ENCODE results near the gene NCS1.

The NCS1 gene

DNA sequence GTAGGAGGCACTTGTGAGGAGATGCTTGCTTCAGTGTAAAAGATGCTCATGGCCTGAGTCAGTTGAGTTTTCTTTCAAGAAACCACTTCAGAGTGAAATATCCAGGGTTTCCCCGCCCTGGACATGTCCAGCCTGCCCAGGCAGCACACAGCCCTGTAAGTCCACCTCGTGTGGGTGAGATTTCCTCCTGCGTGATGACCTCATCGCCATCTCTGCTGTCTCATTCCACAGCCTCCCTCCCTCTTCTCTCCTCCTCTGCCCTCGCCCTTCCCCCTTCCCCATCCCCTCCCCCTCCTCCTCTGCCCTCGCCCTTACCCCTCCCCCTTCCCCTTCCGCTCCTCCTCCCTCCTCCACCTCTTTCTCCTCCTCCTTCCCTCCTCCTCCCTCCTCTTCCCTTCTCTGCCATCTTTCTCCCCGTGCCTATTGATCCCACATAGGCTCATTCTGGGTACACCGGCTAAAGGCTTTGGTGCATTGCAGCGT lies 34.0 kb upstream of the NCS1 start (continued):
- TF ChIP-seq ZNF596 (tag by site-specific recombination; IDR thresholded peaks at IDR 0.05) (no peak), ZNF366 (tag by site-specific recombination; conservative IDR thresholded peaks at IDR 0.05) (0 out of 2 replicates have a peak, but pooled peaks have one; percentile 36), EGR2 (tag by site-specific recombination; IDR thresholded peaks at IDR 0.05; ENCODE audit: low read depth) (peak; percentile 86), ZBTB21 (tag by site-specific recombination; IDR thresholded peaks at IDR 0.05) (0 out of 2 replicates have a peak, but pooled peaks have one; percentile 17), OSR2 (tag by site-specific recombination; IDR thresholded peaks at IDR 0.05) (no peak), ZNF24 (tag by site-specific recombination; IDR thresholded peaks at IDR 0.05) (no peak), HOXD13 (CRISPR knock-in tag; IDR thresholded peaks at IDR 0.05; ENCODE audit: borderline replicate concordance) (no peak), YY2 (tag by site-specific recombination; IDR thresholded peaks at IDR 0.05) (no peak), ZNF266 (tag by site-specific recombination; IDR thresholded peaks at IDR 0.05; ENCODE audit: low read depth) (no peak)
- TF ChIP-seq, protein P1, sequence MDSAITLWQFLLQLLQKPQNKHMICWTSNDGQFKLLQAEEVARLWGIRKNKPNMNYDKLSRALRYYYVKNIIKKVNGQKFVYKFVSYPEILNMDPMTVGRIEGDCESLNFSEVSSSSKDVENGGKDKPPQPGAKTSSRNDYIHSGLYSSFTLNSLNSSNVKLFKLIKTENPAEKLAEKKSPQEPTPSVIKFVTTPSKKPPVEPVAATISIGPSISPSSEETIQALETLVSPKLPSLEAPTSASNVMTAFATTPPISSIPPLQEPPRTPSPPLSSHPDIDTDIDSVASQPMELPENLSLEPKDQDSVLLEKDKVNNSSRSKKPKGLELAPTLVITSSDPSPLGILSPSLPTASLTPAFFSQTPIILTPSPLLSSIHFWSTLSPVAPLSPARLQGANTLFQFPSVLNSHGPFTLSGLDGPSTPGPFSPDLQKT (IDR thresholded peaks at IDR 0.05; ENCODE audit: borderline replicate concordance, low read depth, low read length): no peak
- TF ChIP-seq, protein P2, sequence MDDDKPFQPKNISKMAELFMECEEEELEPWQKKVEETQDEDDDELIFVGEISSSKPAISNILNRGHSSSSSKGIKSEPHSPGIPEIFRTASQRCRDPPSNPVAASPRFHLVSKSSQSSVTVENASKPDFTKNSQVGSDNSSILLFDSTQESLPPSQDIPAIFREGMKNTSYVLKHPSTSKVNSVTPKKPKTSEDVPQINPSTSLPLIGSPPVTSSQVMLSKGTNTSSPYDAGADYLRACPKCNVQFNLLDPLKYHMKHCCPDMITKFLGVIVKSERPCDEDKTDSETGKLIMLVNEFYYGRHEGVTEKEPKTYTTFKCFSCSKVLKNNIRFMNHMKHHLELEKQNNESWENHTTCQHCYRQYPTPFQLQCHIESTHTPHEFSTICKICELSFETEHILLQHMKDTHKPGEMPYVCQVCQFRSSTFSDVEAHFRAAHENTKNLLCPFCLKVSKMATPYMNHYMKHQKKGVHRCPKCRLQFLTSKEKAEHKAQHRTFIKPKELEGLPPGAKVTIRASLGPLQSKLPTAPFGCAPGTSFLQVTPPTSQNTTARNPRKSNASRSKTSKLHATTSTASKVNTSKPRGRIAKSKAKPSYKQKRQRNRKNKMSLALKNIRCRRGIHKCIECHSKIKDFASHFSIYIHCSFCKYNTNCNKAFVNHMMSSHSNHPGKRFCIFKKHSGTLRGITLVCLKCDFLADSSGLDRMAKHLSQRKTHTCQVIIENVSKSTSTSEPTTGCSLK (tag by site-specific recombination; IDR thresholded peaks at IDR 0.05): no peak
- TF ChIP-seq, protein P3, sequence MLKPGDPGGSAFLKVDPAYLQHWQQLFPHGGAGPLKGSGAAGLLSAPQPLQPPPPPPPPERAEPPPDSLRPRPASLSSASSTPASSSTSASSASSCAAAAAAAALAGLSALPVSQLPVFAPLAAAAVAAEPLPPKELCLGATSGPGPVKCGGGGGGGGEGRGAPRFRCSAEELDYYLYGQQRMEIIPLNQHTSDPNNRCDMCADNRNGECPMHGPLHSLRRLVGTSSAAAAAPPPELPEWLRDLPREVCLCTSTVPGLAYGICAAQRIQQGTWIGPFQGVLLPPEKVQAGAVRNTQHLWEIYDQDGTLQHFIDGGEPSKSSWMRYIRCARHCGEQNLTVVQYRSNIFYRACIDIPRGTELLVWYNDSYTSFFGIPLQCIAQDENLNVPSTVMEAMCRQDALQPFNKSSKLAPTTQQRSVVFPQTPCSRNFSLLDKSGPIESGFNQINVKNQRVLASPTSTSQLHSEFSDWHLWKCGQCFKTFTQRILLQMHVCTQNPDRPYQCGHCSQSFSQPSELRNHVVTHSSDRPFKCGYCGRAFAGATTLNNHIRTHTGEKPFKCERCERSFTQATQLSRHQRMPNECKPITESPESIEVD (tag by site-specific recombination; IDR thresholded peaks at IDR 0.05): no peak
- TF ChIP-seq, protein P4, sequence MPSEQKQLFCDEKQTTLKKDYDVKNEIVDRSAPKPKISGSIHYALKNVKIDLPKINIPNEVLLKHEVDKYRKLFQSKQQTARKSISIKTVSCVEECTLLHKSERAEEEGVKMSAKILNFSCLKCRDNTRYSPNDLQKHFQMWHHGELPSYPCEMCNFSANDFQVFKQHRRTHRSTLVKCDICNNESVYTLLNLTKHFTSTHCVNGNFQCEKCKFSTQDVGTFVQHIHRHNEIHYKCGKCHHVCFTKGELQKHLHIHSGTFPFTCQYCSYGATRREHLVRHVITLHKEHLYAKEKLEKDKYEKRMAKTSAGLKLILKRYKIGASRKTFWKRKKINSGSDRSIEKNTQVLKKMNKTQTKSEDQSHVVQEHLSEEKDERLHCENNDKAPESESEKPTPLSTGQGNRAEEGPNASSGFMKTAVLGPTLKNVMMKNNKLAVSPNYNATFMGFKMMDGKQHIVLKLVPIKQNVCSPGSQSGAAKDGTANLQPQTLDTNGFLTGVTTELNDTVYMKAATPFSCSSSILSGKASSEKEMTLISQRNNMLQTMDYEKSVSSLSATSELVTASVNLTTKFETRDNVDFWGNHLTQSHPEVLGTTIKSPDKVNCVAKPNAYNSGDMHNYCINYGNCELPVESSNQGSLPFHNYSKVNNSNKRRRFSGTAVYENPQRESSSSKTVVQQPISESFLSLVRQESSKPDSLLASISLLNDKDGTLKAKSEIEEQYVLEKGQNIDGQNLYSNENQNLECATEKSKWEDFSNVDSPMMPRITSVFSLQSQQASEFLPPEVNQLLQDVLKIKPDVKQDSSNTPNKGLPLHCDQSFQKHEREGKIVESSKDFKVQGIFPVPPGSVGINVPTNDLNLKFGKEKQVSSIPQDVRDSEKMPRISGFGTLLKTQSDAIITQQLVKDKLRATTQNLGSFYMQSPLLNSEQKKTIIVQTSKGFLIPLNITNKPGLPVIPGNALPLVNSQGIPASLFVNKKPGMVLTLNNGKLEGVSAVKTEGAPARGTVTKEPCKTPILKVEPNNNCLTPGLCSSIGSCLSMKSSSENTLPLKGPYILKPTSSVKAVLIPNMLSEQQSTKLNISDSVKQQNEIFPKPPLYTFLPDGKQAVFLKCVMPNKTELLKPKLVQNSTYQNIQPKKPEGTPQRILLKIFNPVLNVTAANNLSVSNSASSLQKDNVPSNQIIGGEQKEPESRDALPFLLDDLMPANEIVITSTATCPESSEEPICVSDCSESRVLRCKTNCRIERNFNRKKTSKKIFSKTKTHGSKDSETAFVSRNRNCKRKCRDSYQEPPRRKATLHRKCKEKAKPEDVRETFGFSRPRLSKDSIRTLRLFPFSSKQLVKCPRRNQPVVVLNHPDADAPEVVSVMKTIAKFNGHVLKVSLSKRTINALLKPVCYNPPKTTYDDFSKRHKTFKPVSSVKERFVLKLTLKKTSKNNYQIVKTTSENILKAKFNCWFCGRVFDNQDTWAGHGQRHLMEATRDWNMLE (tag by site-specific recombination; conservative IDR thresholded peaks at IDR 0.05; ENCODE audit: low read depth): no peak

DNA sequence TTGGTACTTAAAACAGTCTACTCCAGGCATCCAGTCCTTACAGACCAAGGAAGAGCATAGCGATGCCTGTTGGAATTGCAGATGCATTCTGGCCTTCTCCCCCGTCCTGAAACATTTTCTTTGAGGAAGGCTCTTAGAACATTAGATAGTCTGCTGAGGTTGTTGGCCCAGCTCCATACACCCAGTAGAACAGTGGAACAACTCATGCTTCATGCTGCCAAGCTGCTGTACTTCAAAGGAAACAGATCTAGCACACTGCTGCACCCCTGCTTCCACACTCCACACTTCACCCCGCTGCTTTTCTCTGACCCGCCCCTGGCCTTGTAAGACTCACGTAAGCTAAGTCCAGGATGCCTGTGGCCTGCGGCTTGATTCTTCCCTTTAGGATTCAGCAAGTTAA lies 33.4 kb upstream of the NCS1 start:
- H3K4me1 ChIP-seq (ENCODE audit: control insufficient read depth, insufficient read depth, low read length): no peaks in the 10 kb centered on the region
- H3K9me3 ChIP-seq (ENCODE audit: control insufficient read depth, insufficient read depth, low read depth, low read length): no peaks in the 10 kb centered on the region
- H3K27ac ChIP-seq (ENCODE audit: extremely low read depth, low read depth, low read length): no peak overlapping the region
- H3K4me3 ChIP-seq (ENCODE audit: low read depth, low read length): no peak overlapping the region
- H3K36me3 ChIP-seq (ENCODE audit: control insufficient read depth in 2 of 2, insufficient read depth in 1 of 2, low read length in 2 of 2): peaks cover 0 to 12% of the 10 kb centered on the region in 2 experiments; a peak in 1 of 3 replicates
- ChIA-PET CTCF (interaction anchor here (1.1 kb wide), 1 partner anchor 27 kb away, joined by 7 read pairs; no protein-coding TSS in a partner anchor), POLR2A (no interaction called here)
- TF ChIP-seq ZNF140 (tag by site-specific recombination; IDR thresholded peaks at IDR 0.05): no peak
- TF ChIP-seq, protein P5, sequence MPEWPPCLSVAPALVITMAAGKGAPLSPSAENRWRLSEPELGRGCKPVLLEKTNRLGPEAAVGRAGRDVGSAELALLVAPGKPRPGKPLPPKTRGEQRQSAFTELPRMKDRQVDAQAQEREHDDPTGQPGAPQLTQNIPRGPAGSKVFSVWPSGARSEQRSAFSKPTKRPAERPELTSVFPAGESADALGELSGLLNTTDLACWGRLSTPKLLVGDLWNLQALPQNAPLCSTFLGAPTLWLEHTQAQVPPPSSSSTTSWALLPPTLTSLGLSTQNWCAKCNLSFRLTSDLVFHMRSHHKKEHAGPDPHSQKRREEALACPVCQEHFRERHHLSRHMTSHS (tag by site-specific recombination; IDR thresholded peaks at IDR 0.05): no peak
- no peak for TF ChIP-seq SETDB1 (IDR thresholded peaks at IDR 0.05; ENCODE audit: insufficient read length, low read length)
- TF ChIP-seq ZNF747 (tag by site-specific recombination; IDR thresholded peaks at IDR 0.05): no peak
